Measurements from ENCODE around the gene RPL37. TPM values are rescaled to one million over a fixed set of nuclear protein-coding genes. Genes with fewer than 3 reads are reported as not detected.

Gene RPL37
- total and polyA plus RNA-seq, 2 donors from 2014 or later, result 919 to 2,564 TPM

- no peak for DNase-seq
- H3K4me1 ChIP-seq (ENCODE audit: control insufficient read depth in 2 of 3, insufficient read depth in 2 of 3, low read depth in 1 of 3, low read length in 3 of 3), result peaks cover 0 to 18% (median 5%) of the 10 kb centered on the region in 3 donors
- no peak overlapping the region for H3K27ac ChIP-seq (ENCODE audit: low read depth in 2 of 2, low read length in 2 of 2)
These were observed 54.2 kb downstream of the RPL37 start for GRCh38 chr5:40780858-40781257.

GRCh38 chr5:40780199-40780598 lies 54.8 kb downstream of the RPL37 start:
- Histone ChIP-seq H3K9ac (ENCODE audit: low read length in 3 of 3) (no peak overlapping the region), H3K27me3 (ENCODE audit: control insufficient read depth, insufficient read depth, low read length) (no peaks in the 10 kb centered on the region), H3K4me3 (ENCODE audit: low read length in 3 of 3) (no peak overlapping the region), H3K9me3 (ENCODE audit: control insufficient read depth in 2 of 3, insufficient read depth in 1 of 3, low read length in 3 of 3) (no peaks in the 10 kb centered on the region), H3K4me1 (ENCODE audit: control insufficient read depth in 2 of 3, insufficient read depth in 2 of 3, low read depth in 1 of 3, low read length in 3 of 3) (peaks cover 0 to 18% (median 7%) of the 10 kb centered on the region in 3 donors), H3K36me3 (ENCODE audit: control insufficient read depth in 2 of 3, insufficient read depth in 3 of 3, low read length in 3 of 3) (peaks cover under 1 to 5% (median 2%) of the 10 kb centered on the region in 3 donors), H3K27ac (ENCODE audit: low read depth in 2 of 2, low read length in 2 of 2) (no peak overlapping the region)
- no peak for FAIRE-seq
- DNase-seq, result no peak
- no peak for TF ChIP-seq CTCF (IDR thresholded peaks at IDR 0.05; ENCODE audit: borderline replicate concordance, extremely low read depth, insufficient read depth)
- intact Hi-C loops (cut with DNase I), result no loop called here

More at GRCh38 chr5:40780858-40781257, 54.2 kb downstream of the RPL37 start:
- no peaks in the 10 kb centered on the region for H3K9me3 ChIP-seq (ENCODE audit: control insufficient read depth in 2 of 3, insufficient read depth in 1 of 3, low read length in 3 of 3)
- H3K36me3 ChIP-seq (ENCODE audit: control insufficient read depth in 2 of 3, insufficient read depth in 3 of 3, low read length in 3 of 3), result peaks cover 0 to 5% (median 2%) of the 10 kb centered on the region in 3 donors
- TF ChIP-seq CTCF (IDR thresholded peaks at IDR 0.05; ENCODE audit: borderline replicate concordance, extremely low read depth, insufficient read depth), result no peak
- H3K27me3 ChIP-seq (ENCODE audit: control insufficient read depth, insufficient read depth, low read length), result no peaks in the 10 kb centered on the region
- intact Hi-C loops (cut with DNase I), result no loop called here
- no peak overlapping the region for H3K4me3 ChIP-seq (ENCODE audit: low read length in 3 of 3)
- FAIRE-seq, result no peak
- no peak overlapping the region for H3K9ac ChIP-seq (ENCODE audit: low read length in 3 of 3)

- Histone ChIP-seq H3K4me1 (ENCODE audit: control insufficient read depth in 2 of 3, insufficient read depth in 2 of 3, low read depth in 1 of 3, low read length in 3 of 3) (peaks cover 0 to 15% (median 7%) of the 10 kb centered on the region in 3 donors), H3K9me3 (ENCODE audit: control insufficient read depth in 2 of 3, insufficient read depth in 1 of 3, low read length in 3 of 3) (no peaks in the 10 kb centered on the region), H3K9ac (ENCODE audit: low read length in 3 of 3) (no peak overlapping the region), H3K36me3 (ENCODE audit: control insufficient read depth in 2 of 3, insufficient read depth in 3 of 3, low read length in 3 of 3) (peaks cover 2 to 5% (median 2%) of the 10 kb centered on the region in 3 donors), H3K27ac (ENCODE audit: low read depth in 2 of 2, low read length in 2 of 2) (no peak overlapping the region), H3K4me3 (ENCODE audit: low read length in 3 of 3) (no peak overlapping the region), H3K27me3 (ENCODE audit: control insufficient read depth, insufficient read depth, low read length) (no peaks in the 10 kb centered on the region)
- no peak for FAIRE-seq
- no peak for DNase-seq
- no peak for TF ChIP-seq CTCF (IDR thresholded peaks at IDR 0.05; ENCODE audit: borderline replicate concordance, extremely low read depth, insufficient read depth)
- intact Hi-C loops (cut with DNase I), result no loop called here
These were observed 55.5 kb downstream of the RPL37 start for GRCh38 chr5:40779561-40779960.

GRCh38 chr5:40778133-40778532 lies 56.9 kb downstream of the RPL37 start:
- no peaks in the 10 kb centered on the region for H3K27me3 ChIP-seq (ENCODE audit: control insufficient read depth, insufficient read depth, low read length)
- FAIRE-seq (no peak), DNase-seq (no peak)
- intact Hi-C loops (cut with DNase I), result no loop called here
- no peaks in the 10 kb centered on the region for H3K9me3 ChIP-seq (ENCODE audit: control insufficient read depth in 2 of 3, insufficient read depth in 1 of 3, low read length in 3 of 3)
- H3K4me1 ChIP-seq (ENCODE audit: control insufficient read depth in 2 of 3, insufficient read depth in 2 of 3, low read depth in 1 of 3, low read length in 3 of 3), result peaks cover 0 to 7% (median 6%) of the 10 kb centered on the region in 3 donors
- H3K4me3 ChIP-seq (ENCODE audit: low read length in 3 of 3), result no peak overlapping the region
- no peak for TF ChIP-seq CTCF (IDR thresholded peaks at IDR 0.05; ENCODE audit: borderline replicate concordance, extremely low read depth, insufficient read depth)
- H3K9ac ChIP-seq (ENCODE audit: low read length in 3 of 3), result no peak overlapping the region
- H3K36me3 ChIP-seq (ENCODE audit: control insufficient read depth in 2 of 3, insufficient read depth in 3 of 3, low read length in 3 of 3), result peaks cover 2 to 5% (median 2%) of the 10 kb centered on the region in 3 donors
- H3K27ac ChIP-seq (ENCODE audit: low read depth in 2 of 2, low read length in 2 of 2), result no peak overlapping the region

Measured in kidney (tissue), 14 donors.